ENCODE data around the gene BHLHA9. TPM values are rescaled to one million over a fixed set of nuclear protein-coding genes. Genes with fewer than 3 reads are reported as not detected.

The BHLHA9 gene
- total and polyA plus RNA-seq, 9 of the 15 experiments (the other 6 are each of a cell fraction or from before 2014, with no cell fraction given), result not detected

DNA sequence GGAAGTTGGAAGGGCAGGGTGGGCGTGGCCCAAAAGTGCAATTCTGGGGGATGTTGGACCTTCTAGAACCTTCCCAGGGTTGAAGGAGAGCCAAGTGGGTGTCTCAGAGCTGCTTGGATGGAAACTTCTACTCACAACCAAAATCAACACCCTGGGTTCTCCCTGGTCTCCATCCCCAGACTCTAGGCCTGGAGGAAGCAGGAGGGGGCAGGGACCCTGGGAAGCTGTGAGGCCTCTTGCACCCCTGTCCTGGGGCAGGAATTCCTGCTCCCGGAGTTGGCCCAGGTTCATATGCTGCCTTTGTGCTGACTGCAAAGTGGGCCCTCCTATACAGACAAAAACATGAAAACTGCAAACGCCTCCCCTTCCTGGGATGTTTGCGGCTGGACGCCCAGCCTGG, 34.3 kb downstream of the BHLHA9 start:
- 19% methylated on average over 5 of the region's 5 CpGs for WGBS (ENCODE audit: insufficient coverage, low coverage, missing lambda C conversion rate)
- Histone ChIP-seq H3K4me3 (no peak overlapping the region), H3K4me2 (ENCODE audit: insufficient read depth, low read length) (no peak overlapping the region), H3K27ac (ENCODE audit: extremely low read depth, low read depth, low read length) (no peak overlapping the region), H3K4me1 (replicated peaks in 1 of 2; ENCODE audit: control insufficient read depth in 2 of 2, insufficient read depth in 2 of 2, low read length in 2 of 2) (peaks cover 0 to 14% of the 10 kb centered on the region in 2 experiments; a peak in 2 of 5 replicates), H3K36me3 (ENCODE audit: control insufficient read depth, insufficient read depth, low read length) (no peaks in the 10 kb centered on the region), H3K9me1 (ENCODE audit: control insufficient read depth, insufficient read depth, low read length) (no peaks in the 10 kb centered on the region), H3K79me2 (ENCODE audit: control insufficient read depth, insufficient read depth, low read length) (no peaks in the 10 kb centered on the region), H3K27me3 (ENCODE audit: control insufficient read depth in 2 of 2, insufficient read depth in 2 of 2, low read length in 2 of 2) (peaks cover 27 to 56% of the 10 kb centered on the region in 2 experiments), H4K20me1 (replicated peaks; ENCODE audit: control insufficient read depth, insufficient read depth, low read length) (no peaks in the 10 kb centered on the region), H3K9ac (ENCODE audit: insufficient read depth in 1 of 2, low read depth in 2 of 2, low read length in 2 of 2) (no peak overlapping the region), H2AFZ (ENCODE audit: low read depth, low read length) (no peak overlapping the region), H3K9me3 (replicated peaks; ENCODE audit: control insufficient read depth, insufficient read depth, low read depth, low read length) (no peaks in the 10 kb centered on the region)
- TF ChIP-seq, protein P1, sequence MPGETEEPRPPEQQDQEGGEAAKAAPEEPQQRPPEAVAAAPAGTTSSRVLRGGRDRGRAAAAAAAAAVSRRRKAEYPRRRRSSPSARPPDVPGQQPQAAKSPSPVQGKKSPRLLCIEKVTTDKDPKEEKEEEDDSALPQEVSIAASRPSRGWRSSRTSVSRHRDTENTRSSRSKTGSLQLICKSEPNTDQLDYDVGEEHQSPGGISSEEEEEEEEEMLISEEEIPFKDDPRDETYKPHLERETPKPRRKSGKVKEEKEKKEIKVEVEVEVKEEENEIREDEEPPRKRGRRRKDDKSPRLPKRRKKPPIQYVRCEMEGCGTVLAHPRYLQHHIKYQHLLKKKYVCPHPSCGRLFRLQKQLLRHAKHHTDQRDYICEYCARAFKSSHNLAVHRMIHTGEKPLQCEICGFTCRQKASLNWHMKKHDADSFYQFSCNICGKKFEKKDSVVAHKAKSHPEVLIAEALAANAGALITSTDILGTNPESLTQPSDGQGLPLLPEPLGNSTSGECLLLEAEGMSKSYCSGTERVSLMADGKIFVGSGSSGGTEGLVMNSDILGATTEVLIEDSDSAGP (CRISPR knock-in tag; IDR thresholded peaks at IDR 0.05), result no peak
- ATAC-seq (no peak), DNase-seq (ENCODE audit: extremely low read depth in 1 of 4, low spot score in 3 of 4) (no peak), FAIRE-seq (no peak)
- BruUV-seq (replicated peaks), result no TSS peak
- in situ Hi-C loops (cut with MboI), result no loop called here
- ChIA-PET POLR2A (no interaction called here), CTCF (ENCODE audit: low intra/inter-chr PET ratio) (no interaction called here)
- intact Hi-C loops (cut with micrococcal nuclease), result no loop called here

DNA sequence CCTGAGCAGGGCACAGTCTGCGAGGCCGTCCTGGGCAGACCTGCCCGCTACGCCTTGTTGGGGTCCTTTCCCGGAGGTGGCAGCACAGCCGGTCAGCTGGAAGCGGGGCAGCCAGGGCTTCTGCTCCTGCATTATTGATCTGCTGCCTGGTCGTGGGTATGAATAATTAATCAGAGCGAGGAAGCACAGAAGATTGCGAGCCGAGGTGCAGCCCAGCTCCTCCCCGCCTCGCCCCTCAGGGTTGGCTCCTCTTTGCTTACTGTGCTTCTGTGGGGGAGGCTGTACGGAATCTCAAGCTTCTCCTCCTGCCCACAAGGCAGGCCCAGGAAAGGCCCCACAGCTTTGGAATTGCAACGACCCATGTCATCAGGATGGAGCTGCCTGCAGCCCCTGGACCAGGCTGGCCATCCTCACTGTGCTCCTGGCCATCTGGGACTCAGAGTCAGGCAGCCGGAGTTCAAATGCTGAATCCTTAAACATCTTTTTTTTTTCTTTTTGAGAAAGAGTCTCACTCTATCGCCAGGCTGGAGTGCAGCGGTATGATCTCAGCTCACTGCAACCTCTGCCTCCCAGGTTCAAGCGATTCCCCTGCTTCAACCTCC, 34.8 kb downstream of the BHLHA9 start:
- Histone ChIP-seq H3K4me3 (no peak overlapping the region), H4K20me1 (replicated peaks; ENCODE audit: control insufficient read depth, insufficient read depth, low read length) (no peaks in the 10 kb centered on the region), H3K79me2 (ENCODE audit: control insufficient read depth, insufficient read depth, low read length) (no peaks in the 10 kb centered on the region), H3K4me1 (replicated peaks in 1 of 2; ENCODE audit: control insufficient read depth in 2 of 2, insufficient read depth in 2 of 2, low read length in 2 of 2) (peaks cover 0 to 14% of the 10 kb centered on the region in 2 experiments; a peak in 2 of 5 replicates), H2AFZ (ENCODE audit: low read depth, low read length) (no peak overlapping the region), H3K9ac (ENCODE audit: insufficient read depth in 1 of 2, low read depth in 2 of 2, low read length in 2 of 2) (no peak overlapping the region), H3K9me1 (ENCODE audit: control insufficient read depth, insufficient read depth, low read length) (no peaks in the 10 kb centered on the region), H3K4me2 (ENCODE audit: insufficient read depth, low read length) (no peak overlapping the region), H3K27me3 (ENCODE audit: control insufficient read depth in 2 of 2, insufficient read depth in 2 of 2, low read length in 2 of 2) (peaks cover 26 to 51% of the 10 kb centered on the region in 2 experiments), H3K9me3 (replicated peaks; ENCODE audit: control insufficient read depth, insufficient read depth, low read depth, low read length) (no peaks in the 10 kb centered on the region), H3K36me3 (ENCODE audit: control insufficient read depth, insufficient read depth, low read length) (no peaks in the 10 kb centered on the region), H3K27ac (ENCODE audit: extremely low read depth, low read depth, low read length) (no peak overlapping the region)
- WGBS (ENCODE audit: insufficient coverage, low coverage, missing lambda C conversion rate), result 11% methylated on average over 13 of the region's 19 CpGs
- POLR2A ChIA-PET, result no interaction called here
- in situ Hi-C loops (cut with MboI) (no loop called here), intact Hi-C loops (cut with micrococcal nuclease) (no loop called here)
- FAIRE-seq (no peak), DNase-seq (ENCODE audit: extremely low read depth in 1 of 4, low spot score in 3 of 4) (no peak), ATAC-seq (no peak)
- TF ChIP-seq CEBPB (tag; IDR thresholded peaks at IDR 0.05), result no peak
- TF ChIP-seq BRD9 (IDR thresholded peaks at IDR 0.05; ENCODE audit: low read depth, partially characterized antibody), result no peak
- no peak for TF ChIP-seq SMAD3 (CRISPR knock-in tag; conservative IDR thresholded peaks at IDR 0.05)
- no peak for TF ChIP-seq MEF2D (tag; conservative IDR thresholded peaks at IDR 0.05; ENCODE audit: low read depth)
- no peak for TF ChIP-seq NCOA1 (IDR thresholded peaks at IDR 0.05; ENCODE audit: low read depth)
- TF ChIP-seq, protein P2, sequence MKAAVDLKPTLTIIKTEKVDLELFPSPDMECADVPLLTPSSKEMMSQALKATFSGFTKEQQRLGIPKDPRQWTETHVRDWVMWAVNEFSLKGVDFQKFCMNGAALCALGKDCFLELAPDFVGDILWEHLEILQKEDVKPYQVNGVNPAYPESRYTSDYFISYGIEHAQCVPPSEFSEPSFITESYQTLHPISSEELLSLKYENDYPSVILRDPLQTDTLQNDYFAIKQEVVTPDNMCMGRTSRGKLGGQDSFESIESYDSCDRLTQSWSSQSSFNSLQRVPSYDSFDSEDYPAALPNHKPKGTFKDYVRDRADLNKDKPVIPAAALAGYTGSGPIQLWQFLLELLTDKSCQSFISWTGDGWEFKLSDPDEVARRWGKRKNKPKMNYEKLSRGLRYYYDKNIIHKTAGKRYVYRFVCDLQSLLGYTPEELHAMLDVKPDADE (conservative IDR thresholded peaks at IDR 0.05; ENCODE audit: control insufficient read depth, low read depth, low read length), result no peak
- CTCF ChIA-PET (ENCODE audit: low intra/inter-chr PET ratio), result no interaction called here
- no TSS peak for BruUV-seq (replicated peaks)

All from K562 (cell line).